Measurements from ENCODE around the gene PPP1R16B. TPM values are rescaled to one million over a fixed set of nuclear protein-coding genes. Genes with fewer than 3 reads are reported as not detected.

Gene PPP1R16B
- total and polyA plus RNA-seq, 2 of the 8 experiments (the other 6 are each of a cell fraction or from before 2014, with no cell fraction given): 2.6 to 8.9 TPM

DNA sequence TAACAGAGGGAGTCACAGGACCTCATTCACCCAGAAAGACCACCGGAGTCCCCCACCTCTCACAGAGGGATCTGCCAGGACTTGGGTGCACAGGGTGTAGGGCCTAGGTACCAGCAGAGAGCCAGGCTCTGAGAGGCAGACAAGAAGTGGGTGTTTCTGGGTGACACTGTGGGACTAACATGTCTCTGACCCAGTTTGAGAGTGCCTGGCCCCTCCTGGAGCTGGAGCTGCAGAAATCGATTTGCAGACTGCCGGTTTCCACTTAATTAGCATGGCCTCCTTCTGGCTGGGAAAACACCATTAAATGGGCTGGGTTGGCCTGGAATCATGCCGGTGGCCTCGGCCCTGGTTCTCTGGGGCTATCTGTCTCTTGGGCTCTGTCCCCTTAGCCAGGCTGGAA, 59.2 kb downstream of the PPP1R16B start (continued):
- TF ChIP-seq, protein P1, sequence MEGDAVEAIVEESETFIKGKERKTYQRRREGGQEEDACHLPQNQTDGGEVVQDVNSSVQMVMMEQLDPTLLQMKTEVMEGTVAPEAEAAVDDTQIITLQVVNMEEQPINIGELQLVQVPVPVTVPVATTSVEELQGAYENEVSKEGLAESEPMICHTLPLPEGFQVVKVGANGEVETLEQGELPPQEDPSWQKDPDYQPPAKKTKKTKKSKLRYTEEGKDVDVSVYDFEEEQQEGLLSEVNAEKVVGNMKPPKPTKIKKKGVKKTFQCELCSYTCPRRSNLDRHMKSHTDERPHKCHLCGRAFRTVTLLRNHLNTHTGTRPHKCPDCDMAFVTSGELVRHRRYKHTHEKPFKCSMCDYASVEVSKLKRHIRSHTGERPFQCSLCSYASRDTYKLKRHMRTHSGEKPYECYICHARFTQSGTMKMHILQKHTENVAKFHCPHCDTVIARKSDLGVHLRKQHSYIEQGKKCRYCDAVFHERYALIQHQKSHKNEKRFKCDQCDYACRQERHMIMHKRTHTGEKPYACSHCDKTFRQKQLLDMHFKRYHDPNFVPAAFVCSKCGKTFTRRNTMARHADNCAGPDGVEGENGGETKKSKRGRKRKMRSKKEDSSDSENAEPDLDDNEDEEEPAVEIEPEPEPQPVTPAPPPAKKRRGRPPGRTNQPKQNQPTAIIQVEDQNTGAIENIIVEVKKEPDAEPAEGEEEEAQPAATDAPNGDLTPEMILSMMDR (IDR thresholded peaks at IDR 0.05; ENCODE audit: control extremely low read depth in 1 of 3, insufficient read depth in 1 of 3, low read depth in 1 of 3, low read length in 3 of 3): no peak
- TF ChIP-seq HDAC2 (IDR thresholded peaks at IDR 0.05; ENCODE audit: borderline replicate concordance in 1 of 2, low read depth in 2 of 2, low read length in 2 of 2) (no peak), RNF2 (IDR thresholded peaks at IDR 0.05; ENCODE audit: borderline replicate concordance, low read depth, low read length, missing control alignments, poor library complexity, severe bottlenecking) (no peak), KDM4A (IDR thresholded peaks at IDR 0.05; ENCODE audit: low read depth, low read length, severe bottlenecking) (no peak)
